ENCODE measurements around the gene RTKN.
A peak's percentile ranks its signal among the peaks of the same experiment; 100 is the strongest.
"Not testable (repeated sequence)": the region's sequence is repeated elsewhere in the genome, so short reads cannot be mapped to it uniquely, and the experiment has no call there.

The RTKN gene

GRCh38 chr2:74436848-74437695 lies 4.7 kb downstream of the RTKN start:
- DNase-seq (ENCODE audit: low read depth), result no peak

- no peak for DNase-seq (ENCODE audit: low read depth)
Observed at GRCh38 chr2:74436111-74436805, 5.5 kb downstream of the RTKN start.

GRCh38 chr2:74430502-74430901 lies 11.2 kb downstream of the RTKN start:
- DNase-seq (ENCODE audit: low read depth), result no peak

GRCh38 chr2:74429487-74430451 lies 12.0 kb downstream of the RTKN start:
- no peak for DNase-seq (ENCODE audit: low read depth)

- no peak for DNase-seq (ENCODE audit: low read depth)
Observed at GRCh38 chr2:74428675-74429074, 13.1 kb downstream of the RTKN start.

GRCh38 chr2:74427551-74427950 lies 14.2 kb downstream of the RTKN start:
- DNase-seq (ENCODE audit: low read depth), result no peak

- DNase-seq (ENCODE audit: low read depth), result no peak
Observed at GRCh38 chr2:74426181-74426758, 15.5 kb downstream of the RTKN start.

- no peak for DNase-seq (ENCODE audit: low read depth)
Observed at GRCh38 chr2:74425523-74425922, 16.2 kb downstream of the RTKN start.

- no peak for DNase-seq (ENCODE audit: low read depth)
Observed at GRCh38 chr2:74424995-74425406, 16.7 kb downstream of the RTKN start.

- no peak for DNase-seq (ENCODE audit: low read depth)
Observed at GRCh38 chr2:74424139-74424992, 17.4 kb downstream of the RTKN start.

- no peak for DNase-seq (ENCODE audit: low read depth)
Observed at GRCh38 chr2:74423231-74424095, 18.3 kb downstream of the RTKN start.

GRCh38 chr2:74421221-74421870 lies 20.4 kb downstream of the RTKN start, which contains the start of the genes C2orf81 and WDR54:
C2orf81 (minus strand) TSS chr2:74421619; CDS start chr2:74421560, 59 bp downstream.
WDR54 (plus strand) TSS chr2:74421730; CDS start chr2:74422154, 424 bp downstream.
- DNase-seq (ENCODE audit: low read depth), result peak; percentile 90

- not testable (repeated sequence) for DNase-seq (ENCODE audit: low read depth)
Observed at GRCh38 chr2:74420443-74421103, 21.2 kb downstream of the RTKN start.

- DNase-seq (ENCODE audit: low read depth), result no peak
Observed at GRCh38 chr2:74420006-74420405, 21.7 kb downstream of the RTKN start.

- no peak for DNase-seq (ENCODE audit: low read depth)
Observed at GRCh38 chr2:74419345-74419744, 22.4 kb downstream of the RTKN start.

- DNase-seq (ENCODE audit: low read depth), result no peak
Observed at GRCh38 chr2:74418312-74418711, 23.4 kb downstream of the RTKN start.

- no peak for DNase-seq (ENCODE audit: low read depth)
Observed at GRCh38 chr2:74417763-74418162, 24.0 kb downstream of the RTKN start.

GRCh38 chr2:74417197-74417596 lies 24.5 kb downstream of the RTKN start:
- DNase-seq (ENCODE audit: low read depth), result no peak

- DNase-seq (ENCODE audit: low read depth), result no peak
Observed at GRCh38 chr2:74416778-74417177, 25.0 kb downstream of the RTKN start.

Measured in stimulated activated CD4-positive, alpha-beta T cell treated with anti-CD3 and anti-CD28 coated beads, Interleukin-2, amount 100 ng/mL, for 4 hours (primary cell).